ENCODE measurements around the gene CUL5. TPM values are rescaled to one million over a fixed set of nuclear protein-coding genes. Genes with fewer than 3 reads are reported as not detected.

The CUL5 gene
- total and polyA plus RNA-seq, 2 of the 8 experiments (the other 6 are each of a cell fraction or from before 2014, with no cell fraction given): 4.9 to 31.8 TPM

DNA sequence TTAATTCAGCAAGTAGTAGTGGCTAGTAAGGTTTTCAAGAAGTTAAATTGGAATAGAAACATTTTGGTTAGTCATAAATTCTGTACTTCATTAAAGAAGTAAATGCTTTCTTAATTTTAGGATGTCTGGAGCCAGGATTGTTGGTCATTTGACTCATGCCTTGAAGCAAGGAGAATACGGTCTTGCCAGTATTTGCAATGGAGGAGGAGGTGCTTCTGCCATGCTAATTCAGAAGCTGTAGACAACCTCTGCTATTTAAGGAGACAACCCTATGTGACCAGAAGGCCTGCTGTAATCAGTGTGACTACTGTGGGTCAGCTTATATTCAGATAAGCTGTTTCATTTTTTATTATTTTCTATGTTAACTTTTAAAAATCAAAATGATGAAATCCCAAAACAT is 138.5 kb downstream of the CUL5 start:
- H3K9ac ChIP-seq (replicated peaks in 1 of 4; ENCODE audit: extremely low read depth in 1 of 4, low read depth in 3 of 4, low read length in 3 of 4): no peak overlapping the region
- H4K8ac ChIP-seq (ENCODE audit: extremely low read depth, insufficient read depth, low read length): no peak overlapping the region
- no peak overlapping the region for H4K5ac ChIP-seq (ENCODE audit: insufficient read length, low read depth, low read length)
- H3K18ac ChIP-seq (ENCODE audit: extremely low read depth, low read length): no peak overlapping the region
- FAIRE-seq (no peak), DNase-seq (ENCODE audit: low read depth in 1 of 2, low spot score in 2 of 2) (no peak)
- no peak overlapping the region for H2BK20ac ChIP-seq (ENCODE audit: low read length)
- no peaks in the 10 kb centered on the region for H3K79me1 ChIP-seq (ENCODE audit: low read depth, low read length)
- H3K27me3 ChIP-seq (replicated peaks in 1 of 4; ENCODE audit: control insufficient read depth in 3 of 4, extremely low read depth in 1 of 4, insufficient read depth in 3 of 4, low read length in 3 of 4): no peaks in the 10 kb centered on the region
- H3K23ac ChIP-seq (ENCODE audit: insufficient read length): no peak overlapping the region
- H3K9me3 ChIP-seq (ENCODE audit: insufficient read depth in 2 of 2, low read depth in 1 of 2, low read length in 1 of 2): no peaks in the 10 kb centered on the region
- H3K27ac ChIP-seq (ENCODE audit: low read depth, low read length): no peak overlapping the region
- H2BK12ac ChIP-seq (ENCODE audit: low read depth, low read length): no peak overlapping the region
- no peak overlapping the region for H3K4ac ChIP-seq (replicated peaks; ENCODE audit: insufficient read length, low read depth, low read length)
- no peak overlapping the region for H2BK5ac ChIP-seq (ENCODE audit: low read depth, low read length)
- H3K4me2 ChIP-seq (ENCODE audit: insufficient read depth in 1 of 2, low read depth in 2 of 2, low read length in 2 of 2): no peak overlapping the region
- ChIA-PET POLR2A (ENCODE audit: partially characterized antibody) (no interaction called here), CTCF (ENCODE audit: partially characterized antibody) (interaction anchor here (0.9 to 14.3 kb wide), 3 partner anchors 25 to 72 kb away, joined by 3 to 90 read pairs (median 6); partner anchors contain the start of gene ACAT1)
- H3K56ac ChIP-seq (replicated peaks; ENCODE audit: insufficient read length, low read depth, low read length): no peak overlapping the region
- no peaks in the 10 kb centered on the region for H3K23me2 ChIP-seq (ENCODE audit: low read depth, low read length)
- H2BK120ac ChIP-seq (replicated peaks; ENCODE audit: low read depth, low read length): no peak overlapping the region
- H2BK15ac ChIP-seq (ENCODE audit: low read length): no peak overlapping the region
- H3K36me3 ChIP-seq (ENCODE audit: control insufficient read depth in 2 of 4, insufficient read depth in 4 of 4, low read length in 3 of 4): peaks cover 3 to 60% (median 27%) of the 10 kb centered on the region in 4 experiments; a peak in 7 of 8 replicates
- H3K4me3 ChIP-seq (ENCODE audit: extremely low read depth in 1 of 4, insufficient read depth in 2 of 4, low read depth in 3 of 4, low read length in 4 of 4): no peak overlapping the region
- no peaks in the 10 kb centered on the region for H3K79me2 ChIP-seq (ENCODE audit: control insufficient read depth in 1 of 2, insufficient read depth in 2 of 2, low read length in 2 of 2)
- H2AK5ac ChIP-seq (ENCODE audit: low read depth, low read length): no peak overlapping the region
- no peak overlapping the region for H3K14ac ChIP-seq (ENCODE audit: insufficient read length)
- no peaks in the 10 kb centered on the region for H4K20me1 ChIP-seq (replicated peaks in 1 of 2; ENCODE audit: control insufficient read depth in 1 of 2, insufficient read depth in 2 of 2, low read length in 2 of 2)
- no peak overlapping the region for H4K91ac ChIP-seq (replicated peaks; ENCODE audit: insufficient read length, low read length)
- H2AFZ ChIP-seq (ENCODE audit: low read length): no peak overlapping the region
- no peaks in the 10 kb centered on the region for H3K4me1 ChIP-seq (replicated peaks in 1 of 4; ENCODE audit: control insufficient read depth in 3 of 4, insufficient read depth in 4 of 4, low read length in 3 of 4)
- WGBS, 2 experiments (ENCODE audit: extremely low coverage in 1 of 2, insufficient coverage in 1 of 2, insufficient read length in 1 of 2, insufficient replicate concordance in 2 of 2, low coverage in 1 of 2, low lambda C conversion rate in 2 of 2, missing lambda C conversion rate in 1 of 2): 100% methylated on average over 1 of the region's 1 CpG; no CpG with 5 or more reads in 1 of the 2 experiments
- no peak for TF ChIP-seq TBP (IDR thresholded peaks at IDR 0.05; ENCODE audit: low read depth, low read length)
- TF ChIP-seq SUZ12 (IDR thresholded peaks at IDR 0.05; ENCODE audit: low read length): no peak
- TF ChIP-seq KDM4A (IDR thresholded peaks at IDR 0.05; ENCODE audit: low read depth, low read length, severe bottlenecking): no peak
- TF ChIP-seq YY1 (IDR thresholded peaks at IDR 0.05; ENCODE audit: low read depth, low read length): no peak
- no peak for TF ChIP-seq CBX5 (IDR thresholded peaks at IDR 0.05; ENCODE audit: low read depth, low read length)
- no peak for TF ChIP-seq PHF8 (conservative IDR thresholded peaks at IDR 0.05; ENCODE audit: low read depth, low read length)
- no peak for TF ChIP-seq RAD21 (IDR thresholded peaks at IDR 0.05 in 1 of 2, conservative IDR thresholded peaks at IDR 0.05 in 1 of 2; ENCODE audit: low read depth in 2 of 2, low read length in 2 of 2)
- TF ChIP-seq, protein P1, sequence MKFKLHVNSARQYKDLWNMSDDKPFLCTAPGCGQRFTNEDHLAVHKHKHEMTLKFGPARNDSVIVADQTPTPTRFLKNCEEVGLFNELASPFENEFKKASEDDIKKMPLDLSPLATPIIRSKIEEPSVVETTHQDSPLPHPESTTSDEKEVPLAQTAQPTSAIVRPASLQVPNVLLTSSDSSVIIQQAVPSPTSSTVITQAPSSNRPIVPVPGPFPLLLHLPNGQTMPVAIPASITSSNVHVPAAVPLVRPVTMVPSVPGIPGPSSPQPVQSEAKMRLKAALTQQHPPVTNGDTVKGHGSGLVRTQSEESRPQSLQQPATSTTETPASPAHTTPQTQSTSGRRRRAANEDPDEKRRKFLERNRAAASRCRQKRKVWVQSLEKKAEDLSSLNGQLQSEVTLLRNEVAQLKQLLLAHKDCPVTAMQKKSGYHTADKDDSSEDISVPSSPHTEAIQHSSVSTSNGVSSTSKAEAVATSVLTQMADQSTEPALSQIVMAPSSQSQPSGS (IDR thresholded peaks at IDR 0.05; ENCODE audit: low read length): no peak
- no peak for TF ChIP-seq POU5F1 (IDR thresholded peaks at IDR 0.05; ENCODE audit: low read depth, low read length)
- TF ChIP-seq RNF2 (IDR thresholded peaks at IDR 0.05; ENCODE audit: borderline replicate concordance, low read depth, low read length, missing control alignments, poor library complexity, severe bottlenecking): no peak
- no peak for TF ChIP-seq POLR2A (IDR thresholded peaks at IDR 0.05; ENCODE audit: control extremely low read depth in 1 of 2, low read depth in 2 of 2, low read length in 2 of 2)
- no peak for TF ChIP-seq NANOG (IDR thresholded peaks at IDR 0.05; ENCODE audit: insufficient read depth, low read depth, low read length, poor library complexity, severe bottlenecking)
